Measurements from ENCODE around the gene FTCD.
"Not testable (repeated sequence)": the region's sequence is repeated elsewhere in the genome, so short reads cannot be mapped to it uniquely, and the experiment has no call there.

The FTCD gene

GRCh38 chr21:46155514-46156377, at the start of gene FTCD:
TSS of gene FTCD (minus strand) at chr21:46155579. CDS start at chr21:46155523, 56 bp downstream.
- DNase-seq (ENCODE audit: low read depth in 2 of 3, low spot score in 2 of 3): no peak

GRCh38 chr21:46205166-46205565, 49.8 kb upstream of the FTCD start:
- DNase-seq (ENCODE audit: low read depth in 2 of 3, low spot score in 2 of 3): no peak

- DNase-seq (ENCODE audit: low read depth in 2 of 3, low spot score in 2 of 3): no peak
Measured at GRCh38 chr21:46203203-46203600, 47.8 kb upstream of the FTCD start.

GRCh38 chr21:46202592-46203202, 47.3 kb upstream of the FTCD start:
- no peak for DNase-seq (ENCODE audit: low read depth in 2 of 3, low spot score in 2 of 3)

GRCh38 chr21:46200877-46201803, 45.8 kb upstream of the FTCD start:
- not testable (repeated sequence) for DNase-seq (ENCODE audit: low read depth in 2 of 3, low spot score in 2 of 3)

- DNase-seq (ENCODE audit: low read depth in 2 of 3, low spot score in 2 of 3): no peak
Measured at GRCh38 chr21:46199436-46200373, 44.3 kb upstream of the FTCD start.

GRCh38 chr21:46196733-46197132, 41.4 kb upstream of the FTCD start:
- no peak for DNase-seq (ENCODE audit: low read depth in 2 of 3, low spot score in 2 of 3)

- DNase-seq (ENCODE audit: low read depth in 2 of 3, low spot score in 2 of 3): no peak
Measured at GRCh38 chr21:46195595-46196195, 40.3 kb upstream of the FTCD start.

GRCh38 chr21:46194374-46195334, 39.3 kb upstream of the FTCD start:
- no peak for DNase-seq (ENCODE audit: low read depth in 2 of 3, low spot score in 2 of 3)

GRCh38 chr21:46193829-46194373, 38.5 kb upstream of the FTCD start:
- no peak for DNase-seq (ENCODE audit: low read depth in 2 of 3, low spot score in 2 of 3)

GRCh38 chr21:46191686-46192575, 36.6 kb upstream of the FTCD start:
- DNase-seq (ENCODE audit: low read depth in 2 of 3, low spot score in 2 of 3): no peak

GRCh38 chr21:46191257-46191685, 35.9 kb upstream of the FTCD start:
- DNase-seq (ENCODE audit: low read depth in 2 of 3, low spot score in 2 of 3): no peak

GRCh38 chr21:46190491-46191131, 35.2 kb upstream of the FTCD start:
- no peak for DNase-seq (ENCODE audit: low read depth in 2 of 3, low spot score in 2 of 3)

- no peak for DNase-seq (ENCODE audit: low read depth in 2 of 3, low spot score in 2 of 3)
Measured at GRCh38 chr21:46189959-46190490, 34.6 kb upstream of the FTCD start.

- no peak for DNase-seq (ENCODE audit: low read depth in 2 of 3, low spot score in 2 of 3)
Measured at GRCh38 chr21:46189213-46189958, 34.0 kb upstream of the FTCD start.

Data from activated CD8-positive, alpha-beta memory T cell treated with anti-CD3 and anti-CD28 coated beads for 48 hours (primary cell).